GM18858 (cell line): ENCODE data around the gene NSD1.
A peak's percentile ranks its signal among the peaks of the same experiment; 100 is the strongest.
"Not testable (repeated sequence)": the region's sequence is repeated elsewhere in the genome, so short reads cannot be mapped to it uniquely, and the experiment has no call there.

Source experiments
- ATAC-seq: cut with Tn5 transposase; IDR thresholded peaks from one replicate; pipeline ENCODE4 v1.9.1; 2021; ENCODE audit not compliant: unreplicated experiment

The NSD1 gene

GRCh38 chr5:177303925-177304391 is 170.4 kb downstream of the NSD1 start:
- no peak for ATAC-seq

GRCh38 chr5:177304392-177305119 is 171.0 kb downstream of the NSD1 start:
- no peak for ATAC-seq

DNA sequence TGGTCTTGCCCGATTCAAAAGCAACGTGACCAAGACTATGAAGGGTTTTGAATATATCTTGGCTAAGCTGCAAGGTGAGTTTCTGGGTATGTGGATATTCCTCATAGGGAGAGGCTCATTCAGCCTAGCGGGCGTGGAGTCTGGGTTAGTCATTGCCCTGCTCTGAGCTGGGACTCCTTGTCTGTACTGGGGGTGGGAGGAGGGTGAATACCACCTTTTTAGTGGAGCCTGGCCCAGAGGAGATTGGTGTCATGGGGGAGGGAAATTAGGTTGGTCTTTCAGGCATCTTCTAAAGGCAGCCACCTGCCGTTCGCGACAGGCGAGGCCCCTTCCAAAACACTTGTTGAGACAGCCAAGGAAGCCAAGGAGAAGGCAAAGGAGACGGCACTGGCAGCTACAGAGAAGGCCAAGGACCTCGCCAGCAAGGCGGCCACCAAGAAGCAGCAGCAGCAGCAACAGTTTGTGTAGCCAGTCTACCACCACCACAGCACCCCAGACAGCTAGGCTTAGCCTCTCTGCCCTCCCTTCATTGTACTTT is 172.6 kb downstream of the NSD1 start:
- not testable (repeated sequence) for ATAC-seq

- no peak for ATAC-seq
These were observed 173.3 kb downstream of the NSD1 start for GRCh38 chr5:177306674-177307543.

DNA sequence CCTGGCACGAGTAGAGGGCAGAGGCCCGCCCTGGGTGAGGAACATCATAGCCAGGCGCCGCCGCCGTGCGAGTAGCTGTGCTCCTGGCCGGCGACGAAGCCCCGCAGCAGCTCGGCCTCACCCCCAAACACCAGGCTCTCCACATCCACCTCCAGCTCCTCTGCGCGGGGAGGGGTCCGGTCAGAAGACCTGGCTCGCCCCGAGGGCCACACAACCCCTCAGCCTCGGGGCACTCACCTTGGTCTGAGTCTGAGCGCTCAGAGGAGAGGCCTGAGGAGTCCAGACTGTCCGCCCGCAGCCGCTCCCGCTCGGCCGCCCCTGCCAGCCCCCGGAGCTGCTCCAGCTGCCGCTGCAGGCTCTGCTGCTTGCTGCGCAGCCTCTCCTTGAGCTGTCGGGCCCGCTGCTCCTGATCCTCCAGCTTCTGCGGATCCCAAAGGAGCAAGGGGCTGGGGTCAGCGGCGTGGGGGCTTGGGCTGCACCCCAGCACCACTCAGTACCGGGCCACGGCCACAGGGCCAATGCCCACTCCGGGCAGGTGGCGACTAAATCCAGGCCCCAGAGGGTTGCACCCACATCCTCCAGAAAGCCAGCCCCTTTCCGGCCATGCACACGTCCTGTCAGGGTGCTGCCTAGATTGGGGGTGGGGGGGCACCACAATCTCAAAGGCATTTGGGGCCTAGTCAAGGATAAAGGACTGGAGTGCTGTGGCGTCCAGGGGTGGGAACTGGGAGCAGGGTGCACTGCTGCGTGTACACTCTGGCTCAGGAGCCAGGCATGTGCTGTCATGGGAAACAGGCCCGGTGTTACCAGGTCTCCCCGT is 174.2 kb downstream of the NSD1 start:
- ATAC-seq, result no peak

GRCh38 chr5:177308740-177309139 is 175.2 kb downstream of the NSD1 start:
- ATAC-seq, result no peak

DNA sequence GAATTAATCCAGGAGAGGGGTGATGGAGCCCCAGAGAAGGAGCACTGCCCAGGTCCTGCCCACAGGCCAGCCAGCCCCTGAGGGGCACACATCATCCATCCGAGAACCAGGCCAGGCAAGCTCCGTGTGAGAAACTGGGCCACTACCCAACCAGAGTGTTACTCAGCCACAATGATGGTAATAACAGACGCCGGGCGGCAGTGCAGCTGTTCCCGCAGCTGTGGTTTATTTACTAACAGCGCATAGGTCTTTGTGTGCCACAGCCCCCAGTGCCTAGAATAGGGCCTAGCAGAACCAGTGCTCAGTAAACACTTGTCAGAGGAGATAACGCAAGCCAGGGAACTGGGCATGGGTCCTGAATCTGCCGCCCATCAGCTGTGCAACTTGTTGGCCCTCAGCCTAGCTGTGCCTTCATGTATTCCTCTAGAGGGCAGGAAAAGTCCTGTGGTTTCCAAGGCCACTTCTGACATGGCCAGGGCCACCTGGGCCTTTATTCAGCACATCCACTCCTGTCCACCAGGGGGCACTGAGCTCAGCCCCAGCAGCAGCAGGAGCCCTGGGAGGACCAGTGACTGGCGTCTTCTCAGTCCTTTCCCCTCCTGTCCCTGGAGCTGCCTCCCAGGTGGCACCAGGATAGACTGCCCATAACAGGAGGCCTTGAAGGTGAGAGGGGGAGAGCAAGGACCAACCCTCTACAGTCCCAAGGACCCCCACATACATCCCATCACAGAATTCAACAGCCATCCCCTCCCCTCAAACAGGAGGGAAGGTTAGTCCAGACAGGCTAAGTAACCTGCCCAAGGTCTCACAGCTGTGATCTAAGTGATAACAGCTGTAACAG is 176.0 kb downstream of the NSD1 start:
- no peak for ATAC-seq

- no peak for ATAC-seq
These were observed 176.8 kb downstream of the NSD1 start for GRCh38 chr5:177310332-177310731.

DNA sequence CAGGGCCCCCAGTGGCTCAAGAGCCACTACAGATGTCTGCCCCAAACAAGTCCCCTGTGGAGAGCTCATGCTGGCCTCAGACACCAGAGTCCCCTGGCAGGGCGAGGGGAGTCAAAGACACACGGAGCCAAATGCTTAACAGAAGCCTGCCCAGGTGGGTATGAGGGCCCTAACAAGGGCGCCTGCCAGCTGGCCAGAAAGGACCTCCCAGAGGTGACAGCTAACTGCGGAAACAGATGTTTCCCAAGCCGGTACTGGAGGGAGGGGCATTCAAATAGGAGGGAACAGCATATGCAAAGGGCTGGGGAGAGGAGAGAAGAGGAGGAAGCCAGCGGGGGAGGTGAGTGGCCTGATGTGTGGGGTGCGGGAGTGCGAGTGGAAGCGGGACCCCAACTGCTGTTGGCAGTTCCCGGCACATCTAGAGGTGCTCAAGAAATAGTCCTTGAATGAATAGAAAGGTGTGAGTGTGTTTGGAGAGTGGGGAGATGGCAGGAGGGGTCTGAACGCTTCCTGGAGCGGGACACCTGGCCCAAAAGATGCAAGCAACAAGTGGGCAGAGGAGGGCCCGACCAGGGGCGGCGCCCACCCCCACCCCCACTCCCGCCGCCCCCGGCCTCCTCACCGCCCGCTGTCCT is 177.3 kb downstream of the NSD1 start:
- peak; percentile 27 for ATAC-seq

GRCh38 chr5:177311392-177311722 is 177.8 kb downstream of the NSD1 start:
- no peak for ATAC-seq

DNA sequence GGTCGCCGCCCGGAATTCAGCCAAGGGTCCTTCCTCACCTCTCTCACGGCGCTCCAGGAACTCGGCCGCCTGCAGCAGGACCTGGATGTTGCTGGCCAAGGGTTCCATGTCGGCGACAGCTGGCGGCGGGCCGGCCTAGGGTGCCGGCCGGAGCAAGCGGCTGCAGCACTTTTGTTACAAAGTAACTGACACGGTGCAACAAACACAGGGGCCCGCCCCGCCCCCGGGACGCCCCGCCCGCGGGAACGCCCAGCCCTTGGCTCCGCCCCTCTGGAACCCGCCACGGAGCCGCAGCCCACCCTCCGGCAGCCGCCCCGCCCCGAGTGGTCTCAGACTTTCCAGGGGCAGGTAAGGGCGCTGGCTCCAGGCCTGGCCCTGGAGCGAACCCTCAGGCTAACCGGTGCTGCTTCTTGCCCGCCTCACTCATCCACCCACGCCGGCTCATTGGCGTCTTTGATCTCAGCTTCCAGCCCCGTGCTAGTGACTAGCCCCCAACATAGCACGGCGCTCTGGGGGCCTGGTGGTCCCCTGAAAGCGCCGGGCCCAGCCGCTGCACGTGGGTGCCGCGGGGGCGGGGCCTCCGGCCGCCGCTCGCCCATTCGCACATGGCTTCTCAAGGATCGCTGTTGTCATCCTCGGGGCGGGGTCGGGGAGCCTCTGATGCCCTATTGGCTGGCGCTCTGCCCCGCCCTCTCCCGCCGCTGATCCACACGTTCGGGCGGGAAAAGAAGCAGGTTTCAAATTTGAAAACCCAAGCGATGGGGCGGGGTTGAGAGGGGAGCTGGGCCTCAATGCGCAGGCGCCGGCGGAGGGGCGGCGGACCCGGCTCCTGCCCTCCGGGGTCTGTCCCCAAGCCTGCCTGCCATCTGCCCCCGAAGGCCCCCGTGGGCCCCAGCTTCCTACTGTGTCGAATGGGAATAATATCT is 178.4 kb downstream of the NSD1 start, which contains the start of gene MXD3:
MXD3 (minus strand) TSS at position 176 of the 926 bp plus-strand sequence; CDS start at position 108, 68 bp downstream.
- ATAC-seq, result peak; percentile 60

DNA sequence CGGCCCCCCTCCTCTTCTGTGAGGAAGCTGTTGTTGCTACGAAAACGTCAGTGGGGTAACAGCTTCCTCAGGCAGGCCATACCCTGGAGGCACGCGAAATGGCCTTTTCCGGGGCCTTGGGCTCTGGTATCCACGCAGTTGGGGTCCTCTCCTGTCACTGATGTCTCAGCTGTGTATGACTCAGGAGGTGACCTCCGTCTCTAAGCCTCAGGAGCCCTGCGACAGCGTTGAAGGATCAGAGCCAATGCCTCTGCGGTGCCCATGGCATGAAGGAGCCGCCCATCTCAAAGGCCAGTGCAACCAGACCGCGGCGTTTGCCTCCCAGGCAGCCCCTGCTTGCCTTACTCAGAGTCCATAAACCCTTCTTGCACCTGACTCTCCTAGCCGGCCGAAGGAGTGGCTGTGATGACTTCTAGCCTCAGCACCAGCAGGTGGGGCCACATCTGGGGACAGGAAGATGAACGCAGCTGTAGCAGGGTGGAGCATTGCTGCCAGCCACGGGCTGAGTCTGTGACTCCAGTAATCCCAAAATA is 179.1 kb downstream of the NSD1 start:
- peak; percentile 8 for ATAC-seq

GRCh38 chr5:177313561-177314259 is 180.1 kb downstream of the NSD1 start:
- no peak for ATAC-seq

- ATAC-seq, result no peak
These were observed 181.1 kb downstream of the NSD1 start for GRCh38 chr5:177314376-177315342.

DNA sequence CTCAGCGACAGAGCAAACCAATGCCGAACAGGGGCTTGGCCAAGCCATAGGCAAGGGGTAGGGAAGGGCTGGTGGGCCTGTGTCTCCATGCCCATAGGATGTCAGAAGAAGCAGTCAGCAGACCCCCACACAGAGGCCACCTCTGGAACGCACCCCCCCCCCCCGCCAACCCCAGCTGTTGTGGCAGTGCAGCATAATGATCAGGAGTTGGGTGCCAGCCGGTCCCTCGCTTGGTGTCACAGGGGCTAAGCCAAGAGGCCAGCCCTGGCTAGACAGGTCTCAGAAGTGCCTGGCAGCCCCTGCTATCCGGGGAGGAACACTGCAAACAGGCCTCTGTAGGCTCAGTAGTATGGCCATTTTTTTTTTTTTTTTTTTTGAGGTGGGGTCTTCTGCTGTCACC is 181.8 kb downstream of the NSD1 start:
- ATAC-seq, result no peak

GRCh38 chr5:177316005-177316404 is 182.4 kb downstream of the NSD1 start:
- no peak for ATAC-seq
